Dermis blood vessel endothelial cell (primary cell): ENCODE data around the gene NCBP2. TPM values are rescaled to one million over a fixed set of nuclear protein-coding genes. Genes with fewer than 3 reads are reported as not detected.

Source experiments
- DNase-seq: peaks from one replicate; pipeline ENCODE4 v3.0.0; 2010
- total RNA-seq: library from RNA; depleted of rRNA; stranded (reverse); fragments of >200 nt; gene quantifications from 2 replicates; pipeline ENCODE4 v1.2.3, GENCODE V29; 2014

The NCBP2 gene
- 65.2 and 65.4 TPM in 2 replicates for total RNA-seq

DNA sequence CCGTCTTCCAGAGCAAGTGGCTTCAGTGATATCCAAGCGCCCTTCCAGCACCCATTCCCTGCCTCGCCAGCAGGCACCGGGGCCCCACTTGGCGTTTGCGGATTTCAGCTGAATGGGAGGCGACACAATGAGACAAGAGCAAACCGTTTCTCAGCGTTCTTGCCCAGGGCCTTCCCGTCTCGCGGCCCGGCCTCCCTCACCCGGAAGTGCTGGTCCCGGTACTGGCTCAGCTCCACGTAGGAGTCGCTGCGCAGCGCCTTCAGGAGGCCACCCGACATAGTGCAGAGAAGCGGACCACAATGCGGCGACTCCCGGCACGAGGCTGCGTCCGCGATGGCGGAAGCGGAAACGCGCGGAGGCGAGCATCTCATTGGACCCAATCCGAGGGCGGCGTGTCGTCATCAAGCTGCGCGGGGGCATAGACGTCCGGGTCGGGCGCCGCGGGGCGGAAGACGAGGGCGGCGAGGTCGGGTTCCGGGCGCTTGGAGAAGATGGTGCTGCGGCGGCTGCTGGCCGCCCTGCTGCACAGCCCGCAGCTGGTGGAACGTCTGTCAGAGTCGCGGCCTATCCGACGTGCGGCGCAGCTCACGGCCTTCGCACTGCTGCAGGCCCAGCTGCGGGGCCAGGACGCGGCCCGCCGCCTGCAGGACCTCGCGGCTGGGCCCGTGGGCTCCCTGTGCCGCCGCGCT, at the start of gene NCBP2:
Gene NCBP2 (minus strand): TSS at position 303 of the 689 bp plus-strand sequence. CDS start 25 bp downstream, at position 278.
- peak; percentile 99 for DNase-seq

GRCh38 chr3:196991581-196992460, 49.5 kb upstream of the NCBP2 start:
- DNase-seq, result no peak

- no peak for DNase-seq
Measured at GRCh38 chr3:196990601-196991007, 48.3 kb upstream of the NCBP2 start.

DNA sequence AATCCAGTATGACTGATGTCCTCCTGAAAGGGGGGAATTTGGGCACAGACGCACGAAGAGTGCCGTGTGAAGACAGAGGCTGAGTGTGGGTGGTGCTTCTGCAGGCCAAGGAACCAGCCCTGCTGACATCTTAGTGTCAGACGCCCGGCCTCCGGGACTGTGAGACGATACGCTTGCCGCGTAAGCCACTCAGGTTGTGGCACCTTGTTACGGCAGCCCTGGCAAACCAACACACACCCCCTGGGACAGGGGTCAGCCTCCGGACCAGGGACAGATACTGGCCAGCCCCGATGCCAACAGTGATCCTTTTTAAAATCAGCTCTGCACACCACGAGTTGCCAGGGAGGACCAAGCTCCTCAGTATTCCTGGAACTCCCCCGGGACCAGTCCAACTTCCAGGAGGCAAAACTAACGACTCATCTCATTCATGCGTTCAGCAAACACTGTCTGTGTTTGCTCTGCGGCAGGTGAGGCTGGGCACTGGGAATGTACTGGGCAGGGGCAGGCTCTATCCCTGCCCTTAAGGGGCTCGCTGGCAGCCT, 47.5 kb upstream of the NCBP2 start:
- DNase-seq, result no peak

DNA sequence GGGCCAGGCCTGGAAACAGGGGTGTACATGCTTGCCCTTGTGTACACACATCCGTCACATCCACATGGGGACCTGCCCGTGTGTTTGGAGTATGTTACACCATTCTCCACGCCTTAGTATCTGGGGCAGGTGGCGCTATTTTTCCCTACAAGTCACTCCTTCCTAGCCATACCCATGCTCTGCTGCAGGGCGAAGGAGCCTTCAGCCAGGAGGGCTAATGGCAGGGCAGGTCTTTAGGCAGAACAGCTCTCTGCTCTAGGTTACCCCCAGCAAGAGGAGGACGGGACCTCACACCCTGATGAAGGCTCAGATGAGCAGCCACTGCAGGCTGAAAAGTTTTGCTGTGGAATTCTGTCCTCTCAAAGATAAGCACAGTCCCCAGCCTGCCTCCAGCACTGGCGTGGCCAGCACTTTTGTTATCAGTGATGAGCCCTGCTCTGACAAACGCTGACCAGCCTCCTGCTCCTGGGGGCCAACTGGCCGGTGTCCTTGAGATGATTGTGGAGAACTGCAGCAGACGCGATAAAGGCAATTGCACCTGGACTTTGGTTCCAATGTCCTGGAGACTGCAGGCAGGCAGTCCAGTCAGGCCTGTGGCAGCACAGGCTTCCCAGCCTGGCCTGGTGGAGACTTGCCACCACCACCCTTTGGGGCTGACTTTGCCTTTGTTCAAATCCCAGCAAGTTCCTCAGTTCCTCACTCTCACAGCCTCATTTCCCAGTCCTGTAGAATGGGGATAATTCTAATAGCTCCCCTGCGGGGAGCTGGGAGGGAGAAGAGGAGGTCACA, 46.1 kb upstream of the NCBP2 start:
- DNase-seq, result no peak

GRCh38 chr3:196987022-196987421, 44.7 kb upstream of the NCBP2 start:
- no peak for DNase-seq

DNA sequence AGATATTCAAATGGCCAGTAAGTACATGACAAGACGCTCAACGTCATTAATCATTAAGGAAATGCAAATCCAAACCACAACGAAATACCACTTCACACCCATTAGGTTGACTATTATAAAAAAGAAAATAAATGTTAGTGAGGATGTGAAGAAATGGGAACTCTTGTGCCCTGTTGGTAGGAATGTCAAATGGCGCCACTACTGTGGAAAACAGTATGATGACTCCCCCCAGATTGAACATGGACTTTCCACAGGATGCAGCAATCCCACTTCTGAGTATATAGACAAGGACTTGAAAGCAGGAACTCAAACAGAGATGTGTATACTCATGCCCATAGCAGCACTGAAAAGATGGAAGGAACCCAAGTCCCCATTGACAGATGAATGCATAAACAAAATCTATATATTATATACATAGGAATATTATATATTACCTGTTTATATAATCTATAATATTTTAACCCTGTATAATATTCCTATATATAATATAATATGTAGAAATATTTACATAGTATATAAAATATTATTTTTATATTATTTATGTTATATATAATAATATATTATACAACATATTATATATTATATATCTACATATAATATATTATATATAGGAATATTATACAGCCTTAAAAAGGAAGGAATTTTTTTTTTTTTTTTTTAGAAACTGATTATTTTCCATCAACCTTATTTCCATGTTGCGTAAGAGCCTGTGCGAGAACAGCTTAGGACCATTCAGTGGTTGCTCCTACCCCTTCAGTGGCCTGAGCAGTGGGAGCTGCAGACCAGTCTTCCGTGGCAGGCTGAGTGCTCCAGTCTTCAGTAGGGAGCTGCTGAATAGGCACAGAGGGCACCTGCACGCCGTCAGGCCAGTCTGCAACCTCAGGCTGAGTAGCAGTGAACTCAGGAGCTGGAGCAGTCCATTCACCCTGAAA, 43.9 kb upstream of the NCBP2 start:
- DNase-seq, result no peak

DNA sequence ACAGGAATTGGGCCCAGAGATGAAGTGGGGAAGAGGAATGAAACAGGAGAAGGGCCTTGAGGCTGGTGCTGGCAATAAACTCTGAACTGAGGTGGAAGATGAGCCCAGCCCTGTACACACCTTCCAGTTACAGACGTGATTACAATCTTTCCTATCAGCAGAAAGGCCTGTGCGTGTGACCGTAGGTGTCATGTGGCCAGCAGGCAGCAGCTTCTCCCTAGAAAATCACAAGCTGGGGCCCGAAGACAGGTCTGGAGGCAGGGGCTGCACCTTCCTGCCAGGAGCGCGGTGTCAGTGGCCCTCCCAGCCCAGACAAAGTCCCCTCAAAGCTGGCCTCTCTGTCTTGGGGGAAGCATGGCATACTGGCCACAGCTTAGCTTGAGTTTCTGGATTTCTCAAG, 43.0 kb upstream of the NCBP2 start:
- no peak for DNase-seq

DNA sequence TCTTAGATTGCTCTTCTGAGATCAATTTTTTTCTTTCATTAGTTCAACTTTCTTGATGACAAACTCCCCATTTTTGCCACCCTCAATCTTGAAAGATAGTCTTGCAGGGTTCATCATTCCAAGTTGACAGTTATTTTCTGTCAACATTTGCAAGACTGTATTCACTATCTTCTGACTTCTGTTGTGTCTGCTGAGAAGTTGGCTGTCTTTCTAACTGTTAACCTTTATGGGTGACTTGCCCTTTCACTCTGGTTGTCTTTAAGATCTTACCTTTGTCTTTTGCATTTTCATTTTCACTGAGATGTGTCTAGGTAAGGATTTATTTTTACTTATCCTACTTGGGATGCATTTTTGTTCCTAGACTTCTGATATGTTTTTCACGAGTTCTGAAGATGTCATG, 40.9 kb upstream of the NCBP2 start:
- DNase-seq, result no peak

- no peak for DNase-seq
Measured at GRCh38 chr3:196981657-196982056, 39.3 kb upstream of the NCBP2 start.

GRCh38 chr3:196979545-196979944, 37.2 kb upstream of the NCBP2 start:
- no peak for DNase-seq

DNA sequence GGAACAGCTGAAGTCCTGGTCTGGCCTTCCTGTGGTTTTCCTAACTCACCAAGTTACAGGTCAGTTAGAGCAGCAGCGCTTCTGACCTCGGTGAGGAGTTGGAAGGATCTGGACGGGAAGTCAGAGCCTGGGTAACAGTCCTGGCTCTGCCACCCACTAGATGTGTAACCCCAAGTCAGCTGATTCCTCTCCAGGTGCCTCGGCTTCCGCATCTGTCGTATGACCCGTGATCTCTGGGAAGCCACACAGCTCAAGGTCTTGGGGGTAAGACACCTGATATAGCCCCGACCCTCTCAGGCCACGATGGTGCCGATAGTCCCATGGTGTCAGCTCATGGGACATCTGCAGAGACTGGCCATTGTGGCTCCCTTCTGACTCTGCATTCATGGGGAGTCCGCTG, 34.6 kb upstream of the NCBP2 start:
- DNase-seq, result no peak

- no peak for DNase-seq
Measured at GRCh38 chr3:196975349-196975748, 33.0 kb upstream of the NCBP2 start.

DNA sequence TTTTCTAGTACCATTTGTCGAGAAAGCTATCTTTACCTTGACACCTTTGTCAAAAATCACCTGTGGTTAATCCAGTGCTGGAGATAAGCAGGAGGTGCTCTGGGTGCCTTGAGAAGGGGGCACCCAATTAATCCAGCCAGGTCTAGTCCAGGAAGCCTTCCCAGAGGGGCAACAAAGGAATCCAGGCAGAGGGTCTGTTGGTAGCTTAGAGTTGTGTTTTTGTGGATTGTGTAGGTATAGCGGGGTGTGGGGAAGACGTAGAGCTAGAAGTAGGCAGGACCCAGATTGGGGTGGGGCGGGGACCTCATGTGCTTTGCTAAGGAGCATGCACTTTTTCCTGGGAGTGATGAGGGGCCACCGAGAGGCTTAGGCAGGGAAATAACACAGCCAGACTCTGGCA, 32.3 kb upstream of the NCBP2 start:
- DNase-seq, result no peak

DNA sequence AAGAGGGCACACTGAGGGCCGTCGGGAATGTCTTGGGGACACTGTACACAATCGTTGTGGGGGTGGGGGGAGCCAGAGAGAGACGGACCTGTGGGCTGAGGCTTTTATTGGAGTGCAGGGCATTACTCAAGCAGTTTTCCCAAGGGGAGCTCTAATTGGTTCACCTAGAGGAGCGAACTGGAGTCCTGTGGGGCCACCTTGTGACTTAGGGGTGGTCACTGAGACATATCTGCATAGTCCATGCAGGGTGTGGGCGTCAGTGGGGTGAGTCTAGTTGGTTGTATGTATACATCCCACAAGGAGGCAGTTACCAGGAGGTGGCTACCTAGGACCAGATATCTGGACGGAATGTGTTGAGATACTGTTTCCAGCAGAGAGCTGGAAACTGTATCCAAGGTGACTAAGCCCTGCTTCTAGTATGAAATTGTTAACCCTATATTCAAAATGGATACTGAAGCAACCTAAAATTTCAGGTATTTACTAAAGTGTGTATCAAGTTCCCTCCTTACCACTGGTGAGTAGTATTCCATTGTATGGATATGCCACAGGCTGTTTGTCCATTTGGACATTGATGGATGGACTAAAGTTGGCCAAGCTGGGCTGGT, 28.9 kb upstream of the NCBP2 start:
- DNase-seq, result no peak

GRCh38 chr3:196970547-196971093, 28.3 kb upstream of the NCBP2 start:
- DNase-seq, result no peak

- peak; percentile 77 for DNase-seq
Measured at GRCh38 chr3:196969660-196970546, 27.6 kb upstream of the NCBP2 start.

DNA sequence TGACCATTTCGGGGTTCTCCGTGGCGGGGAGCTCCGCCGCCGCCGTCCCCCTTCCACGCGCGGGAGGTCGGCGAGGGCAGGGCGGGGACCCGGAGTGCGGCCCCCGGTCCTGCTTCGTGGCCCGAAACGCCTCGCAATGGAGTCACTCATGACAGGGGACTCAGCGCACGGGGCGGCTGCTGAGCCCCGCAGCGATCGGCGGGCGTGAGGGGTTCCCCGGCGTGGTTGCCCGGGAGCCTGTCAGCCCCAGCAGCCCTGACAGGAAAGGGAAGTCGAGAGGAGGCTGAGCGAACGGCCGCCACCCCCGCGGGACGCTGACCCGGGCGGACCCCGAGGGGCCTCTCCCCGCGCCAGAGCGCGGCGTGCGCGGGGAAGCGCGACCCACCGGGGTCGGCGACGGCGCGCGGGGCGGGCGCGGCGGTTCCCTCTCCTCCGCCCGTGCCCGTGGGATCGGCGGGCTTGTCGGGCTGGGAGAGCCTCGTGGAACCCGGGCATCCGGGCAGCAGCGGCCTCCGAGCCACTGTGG, 26.9 kb upstream of the NCBP2 start:
- peak; percentile 45 for DNase-seq
